ENCODE measurements around the gene SYCP2. TPM values are rescaled to one million over a fixed set of nuclear protein-coding genes. Genes with fewer than 3 reads are reported as not detected.

The SYCP2 gene
- total RNA-seq, 1 donor from 2014 or later = 7.6 TPM

DNA sequence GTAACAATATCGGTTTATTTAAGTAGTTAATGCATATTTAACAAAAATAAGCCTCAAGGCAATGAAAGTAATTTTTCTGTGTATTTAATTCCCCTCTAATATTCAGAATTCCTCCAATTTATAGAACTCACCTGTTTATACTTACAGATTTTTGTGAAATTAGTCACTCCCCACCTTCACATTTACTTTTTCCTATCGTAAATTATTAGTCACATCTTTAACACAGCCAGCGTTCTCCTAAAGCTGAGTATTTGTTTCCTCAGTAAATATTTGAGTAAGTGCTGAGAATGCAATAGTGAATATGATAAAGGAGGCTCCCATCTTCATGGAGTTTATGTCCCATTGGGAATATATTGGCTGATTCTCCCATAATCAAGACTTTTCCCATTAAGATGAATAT, 88.0 kb downstream of the SYCP2 start:
- intact Hi-C loops (cut with micrococcal nuclease) = no loop called here

DNA sequence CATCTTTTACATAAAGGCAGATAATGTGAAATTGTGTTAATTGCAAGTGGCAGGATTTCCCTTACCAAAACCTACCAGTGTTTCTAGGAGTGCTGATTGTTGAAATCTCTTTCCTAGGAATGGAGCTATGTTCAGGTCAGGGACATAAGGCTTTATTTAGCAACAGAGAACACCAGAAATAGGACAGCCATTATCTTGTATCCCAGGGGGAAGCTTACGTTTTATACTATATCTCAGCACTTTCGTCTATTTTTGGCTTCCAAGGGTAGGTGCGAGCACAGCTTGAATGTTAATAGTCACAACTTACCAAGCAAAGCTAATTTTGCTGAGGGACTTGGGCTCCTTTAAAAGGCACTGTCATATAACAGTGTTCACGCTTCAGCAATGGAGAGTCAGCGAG, 94.0 kb downstream of the SYCP2 start:
- intact Hi-C loops (cut with micrococcal nuclease) = no loop called here

DNA sequence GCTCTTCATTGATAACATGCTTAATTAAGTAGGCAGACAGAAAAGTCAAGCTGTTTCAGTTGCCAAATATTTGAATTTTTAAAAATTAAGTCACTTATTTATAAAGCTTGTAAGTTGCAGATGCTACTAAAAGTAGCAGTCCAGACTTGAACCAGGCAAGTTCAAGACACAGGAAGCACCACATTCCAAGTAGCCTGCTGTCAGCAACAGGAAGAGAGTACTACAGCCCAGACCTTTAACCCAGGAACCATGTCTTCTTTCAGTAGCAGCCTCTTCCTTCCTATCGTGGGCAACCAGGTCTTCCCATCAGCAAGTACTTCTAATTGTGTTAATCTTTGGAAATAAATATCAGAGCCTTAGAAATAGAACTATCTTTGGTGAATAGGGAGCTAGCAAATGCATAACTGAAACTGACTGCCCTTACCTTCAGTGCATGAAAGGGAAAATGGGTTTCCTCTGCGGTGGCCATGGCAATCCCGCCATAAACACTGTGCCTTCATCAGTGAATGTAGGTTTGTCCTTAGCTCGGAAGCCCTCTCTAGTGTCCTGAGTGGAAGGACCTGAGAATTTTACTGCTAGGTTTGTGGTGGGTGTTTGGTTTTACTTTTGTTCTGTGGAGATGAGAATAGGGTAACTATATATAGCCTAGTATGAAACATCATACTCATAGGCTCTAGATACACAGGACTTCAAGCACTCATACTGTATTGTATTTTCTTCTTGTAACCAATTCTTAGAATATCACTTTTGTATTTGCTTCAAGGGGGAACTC, 95.6 kb downstream of the SYCP2 start:
- intact Hi-C loops (cut with micrococcal nuclease) = no loop called here

DNA sequence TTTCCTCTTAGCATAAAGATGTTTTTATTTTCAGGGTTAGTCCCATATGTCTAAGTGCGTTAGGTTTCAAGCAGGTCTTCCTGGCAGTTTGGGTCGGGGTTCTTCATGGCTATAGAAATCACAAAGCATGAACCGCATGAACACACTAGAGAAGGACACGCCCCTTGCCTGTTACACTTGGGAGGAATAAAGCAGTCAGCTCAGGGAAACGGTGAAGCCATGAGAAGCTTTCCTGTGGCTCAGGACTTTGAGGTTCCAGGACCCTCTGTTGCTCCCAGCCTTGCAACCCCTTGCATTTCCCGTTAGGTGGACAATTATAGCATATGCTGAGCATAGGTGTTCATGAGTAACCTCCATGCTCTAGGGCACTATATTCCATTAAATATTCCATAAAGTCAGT, 96.7 kb downstream of the SYCP2 start:
- intact Hi-C loops (cut with micrococcal nuclease) = no loop called here

DNA sequence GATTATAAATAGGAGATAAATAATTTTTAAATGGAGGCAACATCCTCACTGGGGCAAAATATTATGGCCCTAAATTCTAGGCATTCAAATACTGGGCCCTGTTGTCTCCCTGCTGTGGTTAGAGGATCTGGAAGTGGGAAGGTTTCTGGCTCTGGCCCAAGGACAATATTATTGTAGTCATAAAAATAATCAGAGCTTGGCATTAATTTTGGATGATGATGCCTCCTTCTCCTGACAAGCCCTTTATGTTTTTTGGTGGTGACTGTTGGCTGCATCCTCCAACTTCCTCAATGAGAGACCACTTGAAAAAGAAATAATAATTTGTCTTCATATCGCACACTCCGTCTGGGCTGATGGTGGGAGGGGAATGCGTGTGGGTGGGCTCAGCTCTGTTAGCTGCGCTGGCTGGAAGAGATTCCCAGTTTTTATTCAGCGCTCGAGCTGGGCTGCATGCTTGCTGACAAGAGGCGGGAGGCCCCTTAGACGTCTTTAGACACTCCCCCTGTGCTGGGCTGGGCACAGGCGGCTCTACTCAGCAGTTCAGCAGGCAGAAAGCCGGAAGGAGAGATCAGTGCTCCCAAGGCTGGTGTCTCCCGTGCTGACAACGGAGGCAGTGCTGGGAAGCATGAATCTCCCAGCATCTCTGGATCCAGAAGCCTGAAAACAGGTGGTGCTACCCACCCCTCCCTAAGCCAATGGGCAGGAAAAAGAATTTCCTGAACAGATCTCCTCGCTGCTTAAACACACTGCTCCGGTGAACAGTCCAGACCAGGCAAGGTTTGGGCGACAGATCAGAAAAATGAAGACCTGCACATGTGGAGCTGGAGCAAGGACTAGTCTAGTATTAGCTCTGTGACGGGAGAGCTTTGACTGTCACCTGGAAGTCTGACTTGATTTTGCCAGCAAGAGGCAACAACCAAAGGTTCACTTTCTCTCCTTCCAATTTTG, 97.7 kb downstream of the SYCP2 start:
- intact Hi-C loops (cut with micrococcal nuclease) = no loop called here

DNA sequence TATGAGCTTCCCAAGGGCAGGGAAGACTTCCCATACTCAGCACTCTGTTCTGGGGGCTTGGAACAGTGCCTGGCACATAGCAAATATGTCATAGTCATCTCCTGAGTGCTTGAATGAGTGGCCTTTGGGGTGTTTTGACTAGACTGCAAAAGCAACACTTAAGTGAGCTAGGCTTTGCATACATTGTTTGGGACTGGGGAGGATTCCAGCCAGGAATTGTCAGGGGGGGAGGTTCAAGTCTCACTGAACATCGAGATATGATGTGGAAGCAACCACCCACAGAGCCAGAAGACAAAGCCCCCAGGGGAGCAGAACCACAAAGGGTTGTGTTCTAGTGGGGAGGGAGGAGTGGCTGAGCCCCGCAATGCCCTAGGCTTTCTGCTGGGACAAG, 98.4 kb downstream of the SYCP2 start:
- intact Hi-C loops (cut with micrococcal nuclease) = no loop called here

DNA sequence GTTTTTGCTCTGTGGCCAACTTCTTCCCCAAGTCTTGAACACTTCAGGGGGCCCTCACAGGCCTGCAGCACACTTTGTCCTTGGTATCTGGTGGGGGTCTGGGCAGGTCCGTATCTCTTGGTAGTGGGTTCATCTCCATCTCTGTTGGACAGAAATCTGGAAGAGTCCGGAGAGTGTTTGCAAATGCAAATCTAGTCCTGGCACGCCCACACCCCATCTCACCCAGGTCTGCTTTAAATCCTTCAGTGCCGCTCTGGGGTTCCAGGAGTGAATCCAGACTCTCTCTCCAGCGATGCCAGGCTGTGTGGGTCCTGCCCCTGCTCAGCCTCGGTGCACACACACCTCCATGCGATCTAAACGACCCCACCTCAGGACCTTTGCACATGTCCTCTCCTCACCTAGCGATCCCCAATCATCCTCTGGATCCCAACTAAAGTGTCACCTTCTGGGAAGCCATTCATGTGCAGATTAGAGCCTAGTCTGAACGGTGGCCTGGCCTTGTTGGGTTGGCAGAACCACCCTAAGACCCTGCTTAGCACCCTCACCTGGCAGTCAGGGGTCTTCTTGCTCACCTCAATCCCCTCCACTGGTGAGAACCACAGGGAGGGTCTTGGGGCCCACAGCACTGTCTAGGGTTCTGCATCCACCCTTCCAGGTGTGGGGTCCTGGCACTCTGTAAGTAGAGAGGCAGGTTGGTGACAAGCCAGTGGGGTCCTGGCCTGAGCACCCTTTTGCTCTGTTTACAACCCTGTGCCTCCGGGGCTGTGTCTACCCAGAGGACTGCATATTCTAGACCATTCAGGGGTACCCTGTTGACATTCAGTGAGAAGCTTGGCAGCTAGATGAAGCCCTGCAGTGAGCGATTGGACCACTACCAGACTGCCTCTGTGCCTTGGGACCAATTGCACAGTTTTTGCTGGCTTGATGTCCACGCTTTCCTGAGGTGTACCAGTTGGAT, 100.8 kb downstream of the SYCP2 start:
- intact Hi-C loops (cut with micrococcal nuclease) = no loop called here

DNA sequence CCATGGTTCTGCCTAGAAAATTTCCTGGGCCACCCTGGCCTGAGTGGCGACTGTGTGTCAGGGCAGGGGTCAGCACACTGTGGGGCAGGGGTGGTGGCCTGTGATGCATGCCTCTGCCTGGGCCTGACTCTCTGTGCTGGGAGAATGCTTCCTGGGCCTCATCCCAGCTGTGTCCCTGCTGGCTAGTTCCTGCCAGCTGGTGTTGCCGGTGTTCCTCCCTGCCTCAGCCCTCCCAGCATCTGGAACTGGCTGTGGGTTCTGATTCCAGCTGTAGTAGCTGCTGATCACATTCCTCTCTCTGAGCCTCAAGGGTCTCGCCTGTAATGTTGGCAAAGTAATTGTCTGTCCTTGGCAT, 101.5 kb downstream of the SYCP2 start:
- intact Hi-C loops (cut with micrococcal nuclease) = no loop called here

DNA sequence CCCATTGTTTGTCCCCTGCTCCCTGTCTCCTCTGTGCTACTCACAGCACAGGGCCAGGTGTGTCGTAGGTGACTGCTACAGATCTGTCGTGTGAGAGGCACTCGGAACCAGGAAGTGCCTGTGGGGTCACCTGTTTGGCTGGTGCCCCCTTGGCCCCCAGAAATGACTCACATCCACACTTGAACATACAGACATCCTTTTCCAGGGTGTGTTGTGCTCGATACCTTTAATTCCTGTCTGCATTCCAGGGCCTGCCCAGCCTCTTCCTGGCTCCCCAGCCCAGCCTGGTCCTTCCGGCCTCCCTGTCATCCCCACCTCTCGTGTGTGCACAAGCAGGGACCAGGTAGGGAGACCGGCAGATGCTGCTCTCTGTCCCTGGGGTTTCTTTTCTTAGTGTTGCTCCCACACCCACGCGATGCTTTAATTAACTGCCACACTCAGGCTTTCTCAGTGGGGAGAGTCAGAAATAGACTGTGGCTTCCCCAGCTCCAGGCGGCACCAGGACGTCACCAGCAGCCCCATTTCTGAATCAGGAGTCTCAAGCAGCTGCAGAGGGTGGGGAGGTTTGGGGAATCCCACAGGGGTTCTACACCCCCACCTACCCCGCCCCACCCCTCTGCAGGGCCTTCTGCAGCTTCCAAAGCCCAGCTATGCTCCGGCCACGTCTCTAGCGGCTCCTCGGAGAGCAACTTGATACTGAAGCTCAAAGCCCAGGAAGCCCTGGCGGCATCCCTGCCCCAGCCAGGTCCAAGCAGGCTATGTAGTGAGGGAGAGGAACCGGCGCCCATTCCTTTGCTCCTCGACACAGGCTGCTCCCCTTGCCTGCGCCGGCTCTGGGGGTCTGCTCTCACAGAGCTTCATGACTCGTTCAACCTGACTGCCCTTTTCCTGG, 102.2 kb downstream of the SYCP2 start:
- intact Hi-C loops (cut with micrococcal nuclease) = no loop called here

DNA sequence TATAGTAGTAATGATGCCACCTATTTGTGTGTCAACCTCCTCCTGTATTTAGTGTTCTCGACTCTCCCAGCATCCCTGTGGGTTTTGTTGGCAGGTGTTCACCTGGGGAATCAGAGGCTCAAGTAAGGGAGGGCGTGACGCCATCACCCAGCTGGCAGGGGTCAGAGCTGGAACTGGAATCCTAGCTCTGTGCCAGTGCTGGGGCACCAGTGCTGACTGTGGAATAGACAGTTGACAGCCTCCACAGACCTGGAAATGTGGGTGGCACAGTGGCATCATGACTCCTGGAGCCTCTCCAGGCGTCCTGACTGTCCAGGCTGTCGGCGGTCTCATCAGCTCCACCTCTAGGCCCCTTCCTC, 102.8 kb downstream of the SYCP2 start:
- intact Hi-C loops (cut with micrococcal nuclease) = no loop called here

DNA sequence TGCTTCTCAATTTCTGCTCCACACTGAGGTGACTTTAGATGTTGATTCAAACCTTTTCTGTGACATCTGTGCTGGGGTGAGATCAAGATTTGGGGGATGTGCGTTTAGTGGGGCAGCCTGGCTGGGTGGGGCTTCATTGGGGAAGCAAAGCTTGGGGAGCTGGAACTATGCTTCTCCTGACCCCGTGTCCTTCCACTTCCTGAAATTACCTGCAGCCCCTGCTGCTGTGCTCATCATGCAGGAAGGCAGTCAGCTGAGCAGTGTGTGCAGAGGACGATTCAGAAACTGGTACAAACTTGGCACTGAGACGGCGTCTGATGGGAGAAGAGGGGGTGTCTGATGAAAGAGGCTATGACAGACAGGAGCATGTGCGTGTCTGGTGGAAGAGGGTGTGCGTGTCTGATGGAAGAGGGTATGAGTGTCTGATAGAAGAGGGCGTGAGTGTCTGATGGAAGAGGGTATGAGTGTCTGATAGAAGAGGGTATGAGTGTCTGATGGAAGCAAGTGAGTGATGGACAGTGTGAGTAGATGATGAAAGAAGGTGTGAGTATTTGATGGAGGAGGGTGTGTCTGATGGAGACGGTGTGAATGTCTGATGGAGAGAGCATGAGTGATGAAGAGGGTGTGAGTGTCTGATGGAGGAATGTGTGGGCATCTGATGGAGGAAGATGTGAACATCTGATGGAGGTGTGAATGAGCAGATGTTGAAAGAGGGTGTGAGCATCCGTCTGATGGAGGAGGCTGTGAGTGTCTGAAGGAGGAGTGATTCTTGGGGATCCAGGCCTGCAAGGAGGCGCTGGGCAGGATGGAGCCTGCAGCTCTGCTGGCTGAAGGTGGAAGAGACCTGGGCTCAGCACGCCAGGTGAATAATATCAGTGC, 103.4 kb downstream of the SYCP2 start:
- intact Hi-C loops (cut with micrococcal nuclease) = no loop called here

DNA sequence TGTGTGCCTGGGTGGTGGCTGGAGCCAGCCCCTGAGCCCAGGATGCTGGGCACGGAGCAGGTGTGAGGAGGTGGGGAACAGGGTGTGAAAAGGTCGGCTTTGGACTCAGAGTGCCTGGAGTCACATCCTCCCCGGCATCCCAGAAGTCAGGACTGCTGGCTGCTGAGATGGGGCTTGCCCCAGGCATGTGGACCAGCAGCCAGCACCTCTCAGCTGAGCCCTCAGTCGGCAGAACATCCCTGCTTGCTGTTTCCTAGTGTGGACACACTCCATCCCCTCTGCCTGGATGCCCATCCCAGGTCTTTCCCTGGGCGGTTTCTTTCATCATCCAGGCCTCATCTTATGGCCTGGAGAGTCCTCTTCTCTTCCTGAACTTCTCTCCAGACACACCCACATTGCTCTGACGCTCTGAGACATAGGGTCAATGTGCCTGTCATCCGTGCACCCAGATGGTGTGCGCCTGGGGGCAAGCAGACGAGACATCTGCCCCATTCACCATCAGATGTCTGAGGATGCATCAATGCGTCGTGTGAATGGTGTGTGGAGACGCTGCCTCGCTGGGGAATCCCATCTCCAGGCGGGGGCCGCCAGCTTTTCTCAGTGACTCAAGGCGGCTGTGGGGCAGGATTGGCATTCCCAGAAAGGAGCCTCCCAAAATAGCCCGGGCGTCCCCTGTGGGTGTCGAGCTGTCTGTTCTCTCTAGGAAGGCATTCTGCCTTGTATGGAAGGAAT, 104.2 kb downstream of the SYCP2 start:
- intact Hi-C loops (cut with micrococcal nuclease) = no loop called here

DNA sequence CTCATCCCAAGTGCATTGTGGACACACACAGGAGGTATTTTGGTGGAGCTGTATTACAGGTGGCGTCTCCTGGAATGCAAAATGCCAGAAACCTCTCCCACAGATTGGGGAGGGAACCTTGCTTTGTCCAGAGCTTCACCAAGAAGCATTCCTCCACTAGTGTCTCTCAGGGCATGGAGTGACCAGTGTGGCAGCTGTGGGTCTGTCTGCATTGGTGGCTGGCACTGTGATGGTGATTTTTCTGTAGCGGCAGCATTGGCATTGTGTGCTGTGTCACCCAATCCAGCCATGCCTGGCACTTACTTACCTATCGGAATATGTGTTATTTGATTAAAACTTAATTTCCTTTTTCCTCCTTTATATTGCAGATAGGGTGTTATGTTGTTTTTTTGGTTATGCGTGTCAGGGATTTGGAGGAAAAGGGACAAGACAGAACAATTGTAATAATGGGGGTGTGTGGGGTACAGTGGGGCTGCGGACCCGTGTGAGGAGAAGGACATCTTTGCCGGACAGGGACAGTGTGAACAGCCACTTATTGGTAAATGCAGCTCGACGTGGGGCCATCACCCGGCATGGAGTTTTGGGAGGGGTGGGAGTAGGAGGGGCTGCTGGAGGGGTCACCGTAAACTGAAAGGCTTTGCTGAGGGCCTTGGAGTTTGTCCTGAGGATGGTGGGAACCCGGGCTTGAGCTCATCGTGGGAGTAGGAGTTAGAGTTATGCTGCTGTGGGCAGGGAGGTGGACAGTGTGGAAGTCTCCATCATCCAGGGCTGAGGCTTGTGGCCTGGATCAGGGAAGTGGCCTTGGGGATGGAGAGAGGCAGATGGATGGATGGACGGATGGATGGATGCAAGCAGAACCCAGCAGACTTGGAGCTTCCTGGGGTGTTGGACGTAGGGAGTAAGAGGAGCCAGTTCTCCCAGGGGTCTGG, 105.0 kb downstream of the SYCP2 start:
- intact Hi-C loops (cut with micrococcal nuclease) = no loop called here

DNA sequence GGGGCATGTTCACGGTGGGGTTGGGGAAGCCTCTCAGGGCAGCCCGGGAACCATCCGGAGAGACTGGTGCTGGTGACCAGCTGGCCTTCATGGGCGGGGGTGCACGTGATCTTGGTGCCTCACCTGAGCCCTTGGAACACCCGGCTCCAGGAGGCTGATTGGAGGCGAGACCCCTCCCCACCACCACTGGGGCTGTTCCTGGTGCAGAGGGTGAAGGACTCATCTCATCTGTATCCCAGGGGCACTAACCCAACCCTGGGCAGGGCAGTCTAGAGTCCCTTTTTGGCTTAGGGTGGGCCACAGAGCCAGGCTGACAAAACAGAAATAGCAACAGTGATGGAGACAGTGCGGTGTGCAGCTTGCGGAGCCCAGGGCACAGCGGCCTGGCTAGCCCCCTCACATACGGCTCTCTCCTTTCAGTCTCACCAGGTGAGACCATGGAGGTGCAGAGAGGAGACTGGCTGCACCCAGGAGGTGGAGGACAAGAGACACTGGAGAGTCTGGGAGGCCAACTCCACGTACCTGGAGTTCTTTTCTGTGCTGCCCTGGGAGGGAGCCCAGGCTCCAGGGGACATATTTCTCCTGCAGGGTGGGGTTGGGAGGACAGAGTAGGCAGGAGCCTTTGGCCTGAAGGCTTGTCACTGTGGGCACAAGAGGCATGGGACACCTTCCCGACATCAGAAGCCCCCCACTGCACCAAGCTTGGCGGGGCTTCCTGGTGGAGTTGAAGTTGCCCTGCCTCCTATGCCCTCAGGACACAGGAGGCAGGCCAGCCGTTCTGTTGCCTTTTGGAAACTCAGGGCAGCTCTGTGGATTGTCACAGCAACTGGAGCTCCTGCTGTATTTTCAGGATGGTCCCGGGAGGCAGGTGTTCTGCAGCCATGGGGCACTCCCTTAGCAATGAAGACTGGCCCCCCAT, 106.0 kb downstream of the SYCP2 start:
- intact Hi-C loops (cut with micrococcal nuclease) = no loop called here

DNA sequence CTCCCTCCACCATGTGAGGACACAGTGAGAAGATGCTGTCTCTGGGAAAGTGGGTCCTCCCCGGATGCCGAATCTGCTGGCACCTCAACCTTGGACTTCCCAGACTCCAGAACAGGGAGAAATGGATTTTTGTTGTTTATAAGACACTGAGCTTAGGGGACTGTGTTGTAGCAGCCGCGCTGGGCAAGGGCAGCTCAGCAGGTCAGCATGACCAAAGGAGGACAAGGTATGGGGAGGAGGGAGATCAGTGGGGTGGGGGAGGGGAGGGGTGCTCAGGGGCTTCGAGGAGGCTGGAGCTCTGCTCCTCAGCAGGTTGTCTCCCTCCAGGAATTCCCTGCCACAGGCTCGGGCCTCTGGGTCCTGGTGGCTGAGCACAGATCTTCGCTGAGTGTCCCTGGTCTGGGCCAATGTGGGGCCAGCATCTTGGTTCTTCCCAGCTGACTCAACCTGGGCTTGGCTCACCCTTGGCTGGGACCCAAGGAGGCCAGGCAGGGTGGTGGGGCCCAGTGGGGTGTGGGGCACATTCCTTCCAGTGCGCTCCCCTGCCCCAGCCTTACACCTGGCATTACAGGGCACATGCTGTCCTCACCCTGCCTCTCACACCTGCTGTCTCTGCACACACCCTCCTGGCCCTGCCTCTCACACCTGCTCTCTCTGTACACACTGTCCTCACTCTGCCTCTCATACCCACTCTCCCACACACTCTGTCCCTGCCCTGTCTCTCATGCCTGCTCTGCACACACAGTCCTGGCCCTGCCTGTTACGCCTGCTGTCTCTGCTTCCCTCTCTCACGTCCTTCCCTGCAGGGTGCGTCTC, 107.3 kb downstream of the SYCP2 start:
- intact Hi-C loops (cut with micrococcal nuclease) = no loop called here

DNA sequence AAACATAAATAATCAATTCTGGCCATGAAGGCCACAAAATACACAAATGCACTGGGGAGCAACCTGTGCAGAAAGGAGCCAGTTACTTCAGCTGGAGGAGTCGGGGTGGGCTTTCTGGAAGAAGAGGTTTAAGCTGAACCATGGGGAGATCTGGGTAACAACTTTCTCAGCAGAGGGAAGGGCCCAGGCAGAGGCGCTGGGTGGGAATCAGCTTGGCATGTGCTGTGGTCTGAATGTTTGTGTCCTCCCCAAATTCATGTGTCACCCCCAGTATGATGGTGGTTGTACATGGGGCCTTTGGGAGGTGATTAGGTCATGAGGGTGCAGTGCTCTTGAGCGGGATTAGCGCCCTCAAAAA, 107.9 kb downstream of the SYCP2 start:
- intact Hi-C loops (cut with micrococcal nuclease) = no loop called here
